Body of pancreas (tissue), 4 donors: Measurements from ENCODE around the gene AGPS.

Source experiments
- CTCF ChIP-seq, 7 experiments: fragments of 450-650 bp in 4 of 7; fragments of 200-600 bp in 3 of 7; sonication (generic) in 3 of 7; IDR thresholded peaks; one replicate each; pipeline ENCODE4 v1.5.1; 2016 to 2019; ENCODE audit warnings: antibody characterized with exemption in 7 of 7
- POLR2A ChIP-seq, 3 donors: fragments of 450-650 bp; IDR thresholded peaks; one replicate each; pipeline ENCODE4 v1.6.1; 2016; ENCODE audit warnings: antibody characterized with exemption in 3 of 3, mild to moderate bottlenecking in 2 of 3

- TF ChIP-seq CTCF (IDR thresholded peaks at IDR 0.05) = no peak
- TF ChIP-seq POLR2A (IDR thresholded peaks at IDR 0.05) = no peak
Measured at GRCh38 chr2:177540283-177540682, 147.7 kb downstream of the AGPS start.
